Measurements from ENCODE around the gene MT1G.

The MT1G gene

DNA sequence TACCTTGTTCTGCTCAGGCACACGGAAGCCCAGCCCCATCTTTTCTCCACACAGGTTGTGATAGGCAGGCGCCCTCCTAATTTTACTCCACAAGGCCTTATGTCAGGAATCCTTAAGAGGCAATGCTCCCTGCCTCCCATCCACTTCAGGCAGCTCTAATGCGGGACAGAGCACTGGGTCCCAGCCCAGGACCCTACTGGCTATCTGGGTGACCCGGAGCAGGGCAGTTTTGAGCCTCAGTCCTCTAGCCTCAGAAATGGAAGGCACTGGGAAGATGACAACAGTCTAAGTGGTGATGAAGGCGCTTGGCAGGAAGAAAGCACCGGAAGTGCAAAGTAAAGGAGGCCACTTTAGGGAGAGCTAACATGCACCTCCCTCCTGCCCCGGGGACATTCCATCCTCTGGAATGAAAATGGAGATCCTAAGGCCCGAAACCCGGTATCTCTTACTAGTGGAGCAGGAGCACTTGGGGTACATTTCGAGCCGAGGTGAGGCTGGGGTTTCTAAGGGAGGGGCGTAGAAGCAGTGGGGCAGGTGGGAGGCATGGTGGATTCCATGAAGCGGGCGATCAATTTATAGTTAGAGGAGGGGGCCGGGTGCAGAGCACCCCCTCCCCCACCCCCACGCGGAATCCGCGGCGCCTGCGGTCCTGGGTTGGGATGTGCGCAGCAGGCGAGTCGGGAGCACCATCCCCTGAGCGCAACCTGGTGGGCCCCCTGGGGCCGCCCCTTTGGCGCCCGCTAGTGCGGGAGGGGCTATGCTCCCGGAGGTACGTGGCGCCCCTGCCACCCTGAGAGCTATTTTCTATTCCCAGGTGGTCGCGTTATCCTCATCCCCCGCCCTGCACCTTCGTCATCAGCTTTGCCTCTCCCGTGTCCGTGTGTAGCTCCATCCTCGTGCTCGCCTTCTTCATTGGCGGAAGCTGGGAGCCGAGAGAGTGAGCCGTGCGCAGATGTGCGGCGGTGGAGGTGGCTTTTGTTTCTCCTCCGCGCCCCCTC, 5.2 kb downstream of the MT1G start:
- no peak for DNase-seq

DNA sequence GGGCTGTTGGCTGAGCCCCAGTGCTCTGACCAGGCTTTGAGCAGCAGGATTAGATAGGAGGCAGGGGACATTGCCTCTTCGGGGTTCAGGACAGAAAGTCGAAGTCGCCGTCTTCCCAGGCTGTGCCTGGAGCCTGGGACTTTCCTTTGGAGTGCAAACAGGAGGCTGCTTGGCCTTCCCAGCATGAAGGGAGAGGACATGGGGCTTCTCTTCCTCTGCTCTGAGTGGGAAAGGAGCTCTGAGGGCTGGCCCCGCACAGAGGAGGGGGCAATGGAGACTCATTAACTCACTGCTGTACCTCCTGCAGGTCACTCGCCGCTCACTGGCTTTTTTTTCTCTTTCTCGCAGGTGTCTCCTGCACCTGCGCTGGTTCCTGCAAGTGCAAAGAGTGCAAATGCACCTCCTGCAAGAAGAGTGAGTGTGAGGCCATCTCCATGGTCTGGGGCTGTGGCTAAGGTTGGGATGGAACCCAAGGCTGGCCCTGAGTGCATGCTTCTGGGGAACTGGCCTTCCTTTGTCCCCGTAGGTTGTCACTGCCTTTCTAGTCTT, 9.5 kb downstream of the MT1G start:
- DNase-seq, result no peak

DNA sequence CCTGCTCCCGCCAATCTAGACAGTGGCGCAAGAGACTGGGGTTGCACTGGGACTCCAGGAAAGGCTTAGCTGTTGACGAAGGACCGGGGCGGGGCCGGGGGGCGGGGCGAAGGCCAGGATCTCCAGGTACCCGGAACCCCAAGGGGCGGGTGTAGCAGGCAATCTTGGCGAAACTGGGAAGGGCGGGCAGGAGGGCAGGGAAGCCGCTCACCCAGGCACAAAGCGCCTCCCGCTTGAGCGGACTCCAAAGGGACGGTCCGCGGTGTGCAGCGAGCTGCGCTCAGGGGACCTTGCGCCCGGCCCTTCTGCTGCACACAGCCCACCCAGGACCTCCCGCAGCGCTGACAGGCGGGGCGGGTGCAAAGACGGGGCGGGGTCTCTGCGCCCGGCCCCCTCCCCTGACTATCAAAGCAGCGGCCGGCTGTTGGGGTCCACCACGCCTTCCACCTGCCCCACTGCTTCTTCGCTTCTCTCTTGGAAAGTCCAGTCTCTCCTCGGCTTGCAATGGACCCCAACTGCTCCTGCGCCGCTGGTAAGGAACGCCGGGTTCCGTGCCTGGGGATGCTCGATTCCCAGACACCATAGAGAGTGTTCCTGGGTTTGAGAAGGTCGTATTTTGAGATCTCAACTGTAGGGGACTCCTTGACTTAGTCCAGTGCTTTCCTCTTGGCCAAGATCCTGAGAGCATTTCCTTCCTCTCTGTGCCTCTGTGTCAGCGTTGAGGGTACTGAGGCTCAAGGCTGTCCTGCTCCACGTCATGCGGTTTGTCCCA, 10.1 kb downstream of the MT1G start, which contains the start of gene MT1F:
TSS of gene MT1F (plus strand) at position 405 of the 772 bp plus-strand sequence. CDS start at position 505, 100 bp downstream.
- no peak for DNase-seq

DNA sequence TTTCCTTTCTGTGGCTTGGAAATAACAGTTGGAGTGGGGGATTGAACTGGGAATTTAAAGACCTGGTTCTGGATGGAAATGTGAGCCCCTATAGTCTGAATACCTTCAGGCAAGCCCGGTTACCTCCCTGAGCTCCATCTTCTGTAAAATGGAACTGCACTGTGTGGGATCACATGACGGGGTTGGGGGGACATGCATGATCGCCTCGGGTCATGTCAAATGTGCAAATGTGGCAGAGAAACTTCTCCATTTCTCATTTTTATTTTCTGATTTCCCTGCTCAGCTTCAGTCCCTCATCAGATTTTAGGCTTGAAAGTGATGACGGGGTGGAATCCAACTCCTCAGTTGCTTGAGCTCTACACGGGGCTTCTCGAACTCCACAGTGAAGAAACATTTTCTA, 14.6 kb downstream of the MT1G start:
- no peak for DNase-seq

DNA sequence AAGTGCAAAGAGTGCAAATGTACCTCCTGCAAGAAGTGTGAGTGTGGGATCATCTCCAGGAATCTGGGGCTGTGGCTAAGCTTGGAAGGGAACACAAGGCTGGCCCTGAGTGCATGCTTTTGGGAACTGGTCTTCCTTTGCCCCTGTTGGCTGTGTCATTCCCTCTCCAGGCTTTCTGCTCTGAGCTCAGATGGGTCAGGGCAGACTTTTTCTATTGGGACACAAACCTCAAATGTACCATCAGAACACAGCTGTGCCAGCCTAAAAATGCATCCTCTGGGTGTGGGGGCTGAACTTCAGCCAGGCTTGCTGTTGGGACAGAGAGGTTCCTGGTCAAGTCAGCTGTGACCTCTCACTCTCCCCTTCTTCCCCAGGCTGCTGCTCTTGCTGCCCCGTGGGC, 15.3 kb downstream of the MT1G start:
- no peak for DNase-seq

DNA sequence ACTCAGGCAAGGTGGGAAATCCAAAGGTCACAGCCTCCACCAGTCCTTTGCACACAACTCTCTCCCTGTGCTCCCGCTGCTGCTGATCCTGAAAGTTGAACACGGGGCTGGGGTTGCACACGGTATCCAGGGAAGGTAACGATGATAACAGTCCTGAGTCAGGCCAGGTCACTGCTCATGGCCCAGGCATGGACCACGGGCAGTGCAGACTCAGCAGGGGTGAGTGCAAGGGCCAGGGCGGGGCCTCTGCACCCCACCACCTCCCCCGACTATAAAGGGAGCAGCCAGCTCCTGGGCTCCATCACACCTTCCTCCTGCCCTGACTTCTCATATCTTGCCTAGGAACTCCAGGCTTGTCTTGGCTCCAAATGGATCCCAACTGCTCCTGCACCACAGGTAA, 16.3 kb downstream of the MT1G start, which contains the start of gene MT1B:
TSS of gene MT1B (plus strand) at position 301 of the 400 bp plus-strand sequence. CDS start at position 369, 68 bp downstream.
- no peak for DNase-seq

DNA sequence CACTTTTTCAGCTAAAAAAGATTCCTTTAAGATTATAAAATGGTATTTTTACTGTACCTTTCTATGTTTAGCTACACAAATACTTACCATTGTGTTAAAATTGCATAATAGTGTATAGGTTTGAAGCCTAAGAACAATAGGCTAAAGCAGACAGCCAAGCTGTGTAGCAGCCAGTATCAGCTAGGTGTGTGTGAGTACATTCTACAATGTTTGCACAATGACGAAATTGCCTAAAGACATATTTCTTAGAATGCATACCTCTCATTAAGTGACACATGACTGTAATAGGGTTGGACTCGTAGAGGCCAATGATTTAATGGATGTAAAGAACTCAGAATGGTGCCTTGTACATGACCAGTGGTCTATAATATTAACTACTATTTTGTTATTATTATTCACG, 18.0 kb downstream of the MT1G start:
- DNase-seq, result no peak

DNA sequence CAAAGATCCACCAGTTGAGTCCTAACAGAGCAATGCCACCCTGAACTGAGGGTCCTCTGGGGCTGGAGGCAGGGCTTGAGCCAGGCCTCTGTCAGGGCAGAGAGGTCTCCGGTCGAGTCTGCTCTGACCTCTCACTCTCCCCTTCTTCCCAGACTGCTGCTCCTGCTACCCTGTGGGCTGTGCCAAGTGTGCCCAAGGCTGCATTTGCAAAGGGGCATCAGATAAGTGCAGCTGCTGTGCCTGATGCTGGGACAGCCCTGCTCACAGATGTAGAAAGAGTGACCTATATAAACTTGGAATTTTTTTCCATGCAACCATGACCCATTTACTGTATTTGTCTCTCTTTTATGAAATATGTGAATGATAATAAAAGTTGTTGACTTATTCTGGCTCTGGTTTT, 18.6 kb downstream of the MT1G start:
- no peak for DNase-seq

DNA sequence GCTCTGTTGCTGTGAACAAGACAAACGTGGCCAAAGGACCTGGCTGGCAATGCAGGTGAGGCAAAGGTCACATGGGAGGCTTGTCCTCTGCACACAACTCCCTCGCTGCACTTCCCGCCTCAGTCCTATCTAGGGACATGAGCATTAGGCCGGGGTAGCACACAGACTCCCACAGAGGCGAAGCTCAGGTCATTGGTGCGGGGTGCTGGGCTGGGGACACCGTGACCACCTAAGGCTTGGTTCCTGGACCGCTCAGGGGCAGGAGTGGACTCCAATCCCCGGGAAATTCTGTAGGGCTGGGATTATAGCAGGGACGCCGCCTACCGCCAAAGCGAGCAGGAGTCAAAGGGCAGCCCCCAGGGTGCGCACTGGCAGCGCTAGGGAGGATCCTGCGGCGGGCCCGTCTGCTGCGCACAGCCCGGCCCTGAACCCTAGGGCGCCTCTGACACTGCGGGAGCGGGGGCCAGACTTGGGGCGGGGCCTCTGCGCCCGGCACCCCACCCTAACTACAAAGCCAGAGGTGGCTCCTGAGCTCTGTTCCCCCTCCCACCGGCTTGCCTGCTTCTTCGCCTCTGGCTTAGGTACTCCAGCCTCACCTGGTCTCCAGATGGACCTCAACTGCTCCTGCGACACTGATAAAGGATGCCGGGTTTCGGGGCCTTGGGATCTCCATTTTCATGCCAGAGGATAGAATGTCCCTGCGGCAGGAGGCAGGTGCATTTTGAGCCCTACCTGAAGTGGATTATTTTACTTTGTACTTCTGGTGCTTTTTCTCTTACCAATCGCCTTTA, 20.0 kb downstream of the MT1G start:
- DNase-seq, result no peak

DNA sequence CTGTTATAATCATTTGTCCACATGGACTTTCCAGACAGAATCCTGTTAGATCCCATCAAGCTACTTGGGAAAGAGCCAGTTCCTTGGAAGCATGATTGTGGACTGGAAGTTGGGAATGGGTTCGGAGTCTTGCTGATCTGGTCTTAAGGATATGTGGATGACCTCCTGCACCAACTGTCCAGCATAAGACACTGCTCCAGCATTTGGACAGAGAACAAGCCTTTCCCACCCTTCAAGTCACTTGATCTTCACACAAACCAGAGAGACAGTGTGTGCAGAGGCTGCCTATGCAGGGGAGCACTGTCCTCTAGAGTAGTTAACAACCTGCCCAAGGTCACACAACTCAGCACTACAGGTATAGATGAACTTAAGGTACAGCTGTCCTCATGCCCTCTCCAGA, 22.0 kb downstream of the MT1G start:
- no peak for DNase-seq

DNA sequence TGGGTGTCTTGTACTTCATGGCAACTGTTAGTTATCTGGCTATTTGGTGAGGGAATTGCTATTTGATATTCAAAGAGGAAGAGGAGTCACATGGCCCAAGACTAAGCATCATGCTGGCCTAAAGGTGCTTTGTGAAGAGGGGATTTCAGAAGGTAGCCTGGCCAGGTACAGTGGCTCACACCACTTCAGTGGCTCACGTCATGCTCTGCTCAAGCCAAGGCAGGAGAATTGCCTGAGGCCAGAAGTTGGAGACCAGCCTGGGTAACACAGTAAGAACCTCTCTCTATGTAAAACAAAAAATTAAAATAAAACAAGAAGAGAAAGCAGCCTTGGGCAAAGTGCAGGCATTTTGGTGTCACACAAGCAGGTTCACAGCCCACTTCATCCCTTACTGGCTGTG, 22.6 kb downstream of the MT1G start:
- DNase-seq, result no peak

DNA sequence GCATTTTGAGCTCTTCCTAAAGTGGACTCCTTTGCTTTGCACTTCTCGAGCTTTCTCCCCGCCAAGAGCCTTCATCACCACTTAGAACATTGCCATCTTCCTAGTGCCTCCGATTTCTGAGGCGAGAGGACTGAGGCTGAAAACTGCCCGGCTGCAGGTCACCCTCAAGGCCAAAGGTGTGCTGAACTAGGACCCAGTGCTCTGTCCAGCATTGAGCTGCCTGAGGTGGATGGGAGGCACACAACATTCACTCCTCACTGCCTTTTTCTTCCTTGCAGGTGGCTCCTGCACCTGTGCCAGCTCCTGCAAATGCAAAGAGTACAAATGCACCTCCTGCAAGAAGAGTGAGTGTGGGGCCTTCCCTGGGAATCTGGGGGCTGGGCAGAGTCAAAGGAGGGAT, 24.0 kb downstream of the MT1G start:
- DNase-seq, result no peak

DNA sequence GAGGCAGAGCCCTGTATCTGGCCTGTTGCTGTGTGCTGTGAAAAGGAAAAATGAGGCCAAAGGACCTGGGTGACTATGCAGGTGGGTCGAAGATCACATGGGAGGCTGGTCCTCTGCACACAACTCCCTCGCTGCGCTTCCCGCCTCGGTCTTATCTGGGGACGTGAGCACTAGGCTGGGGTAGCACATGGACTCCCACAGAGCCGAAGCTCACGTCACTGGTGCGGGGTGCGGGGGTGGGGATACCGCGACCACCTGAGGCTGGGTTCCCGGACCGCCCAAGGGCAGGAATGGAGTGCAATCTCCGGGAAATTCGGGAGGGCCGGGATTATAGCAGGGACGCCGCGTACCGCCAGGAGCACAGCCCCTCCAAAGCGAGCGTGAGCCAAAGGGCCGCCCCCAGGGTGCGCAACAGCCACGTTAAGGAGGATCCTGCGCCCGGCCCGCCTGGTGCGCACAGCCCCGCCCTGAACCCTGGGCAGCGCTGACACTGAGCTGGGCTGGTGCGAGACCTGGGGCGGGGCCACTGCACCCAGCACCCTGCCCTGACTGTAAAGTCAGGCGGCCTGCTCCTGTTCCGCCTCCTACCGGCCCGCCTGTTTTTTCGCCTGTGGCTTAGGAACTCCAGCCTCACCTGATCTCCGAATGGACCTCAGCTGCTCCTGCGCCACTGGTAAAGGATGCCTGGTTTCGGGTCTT, 24.6 kb downstream of the MT1G start:
- no peak for DNase-seq

DNA sequence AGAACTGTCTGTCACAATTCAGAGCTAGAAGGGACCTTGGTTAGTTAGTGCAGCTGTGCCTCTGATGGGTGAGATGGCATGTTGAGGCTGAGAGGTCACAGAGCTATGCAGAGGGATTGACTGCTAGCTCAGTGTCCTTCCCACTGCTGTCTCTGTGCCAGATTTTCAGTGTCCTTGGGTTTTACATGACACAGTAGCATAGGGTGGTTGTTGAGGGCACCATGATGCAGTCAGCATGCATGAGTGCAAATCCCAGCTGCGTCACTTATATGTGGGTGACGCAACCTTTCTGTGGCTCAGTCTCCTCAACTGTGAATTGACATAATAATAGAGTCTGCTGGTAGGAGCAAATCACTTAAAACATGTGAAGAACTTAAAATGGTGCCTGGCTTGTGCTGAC, 26.7 kb downstream of the MT1G start:
- DNase-seq, result no peak

DNA sequence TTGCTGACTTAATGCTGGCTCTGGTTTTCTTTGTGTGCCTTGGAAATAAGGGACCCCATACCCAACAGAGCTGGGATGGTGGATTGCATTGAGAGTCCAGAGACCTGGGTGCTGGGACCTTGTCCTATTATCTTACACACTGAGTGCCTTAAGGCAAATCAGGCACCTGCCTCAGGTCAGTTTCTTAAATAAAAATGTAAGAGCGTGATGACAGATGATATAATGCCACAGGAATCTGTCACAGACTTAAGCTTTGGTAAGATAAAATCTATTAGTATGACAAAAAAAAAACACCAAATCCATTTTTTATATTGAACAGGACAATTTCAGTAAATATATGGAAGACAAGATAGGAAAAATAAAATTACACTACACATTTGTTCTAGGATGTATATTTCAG, 27.8 kb downstream of the MT1G start:
- DNase-seq, result no peak

DNA sequence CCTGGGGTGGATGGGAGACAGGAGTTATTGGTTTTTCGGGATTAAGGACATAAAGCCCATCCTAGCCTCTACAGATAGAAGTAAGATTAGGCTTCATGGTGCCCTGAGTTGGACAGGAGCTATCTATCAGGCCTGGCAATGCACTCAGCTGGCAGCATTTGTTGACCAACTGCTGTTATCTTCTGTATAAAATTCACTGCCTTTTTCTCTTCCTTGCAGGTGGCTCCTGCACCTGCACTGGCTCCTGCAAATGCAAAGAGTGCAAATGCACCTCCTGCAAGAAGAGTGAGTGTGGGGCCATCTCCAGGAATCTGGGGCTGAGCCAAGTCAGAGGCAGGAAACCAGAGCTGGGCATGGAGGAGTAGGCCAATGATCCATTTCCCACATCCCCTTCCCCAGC, 28.8 kb downstream of the MT1G start:
- DNase-seq, result no peak

DNA sequence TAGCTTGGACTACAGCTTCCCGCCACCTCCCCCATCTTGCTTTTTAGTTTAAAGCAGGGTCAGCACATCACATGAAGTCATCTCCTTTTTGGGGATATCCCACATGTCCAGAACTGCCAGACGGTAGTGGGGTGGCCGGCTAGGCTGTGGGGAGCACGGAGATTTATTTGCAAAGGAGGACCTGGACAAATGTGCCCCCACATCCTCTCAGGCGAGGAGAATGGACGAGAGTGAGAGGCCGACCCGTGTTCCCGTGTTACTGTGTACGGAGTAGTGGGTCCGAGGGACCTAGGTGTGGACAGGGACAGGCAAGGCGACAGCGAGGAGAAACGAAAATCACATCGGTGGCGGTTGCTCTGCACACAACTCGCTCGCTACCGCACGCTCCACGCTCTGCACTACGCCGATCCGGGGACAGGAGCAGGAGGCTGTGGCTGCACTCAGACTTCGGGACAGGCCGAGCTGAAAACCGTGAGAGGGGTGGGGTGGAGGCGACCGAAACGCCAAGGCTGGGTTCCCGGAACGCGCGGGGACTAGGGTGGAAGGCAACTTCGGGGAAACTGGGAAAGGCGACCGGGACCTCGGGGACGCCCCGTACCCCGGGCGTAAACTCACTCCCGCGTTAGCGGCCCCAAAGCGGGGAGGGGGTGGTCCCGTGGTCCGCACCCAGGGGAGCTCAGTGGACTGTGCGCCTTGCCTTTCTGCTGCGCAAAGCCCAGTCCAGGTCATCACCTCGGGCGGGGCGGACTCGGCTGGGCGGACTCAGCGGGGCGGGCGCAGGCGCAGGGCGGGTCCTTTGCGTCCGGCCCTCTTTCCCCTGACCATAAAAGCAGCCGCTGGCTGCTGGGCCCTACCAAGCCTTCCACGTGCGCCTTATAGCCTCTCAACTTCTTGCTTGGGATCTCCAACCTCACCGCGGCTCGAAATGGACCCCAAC, 29.8 kb downstream of the MT1G start, which contains the start of gene MT1A:
TSS of gene MT1A (plus strand) at position 853 of the 937 bp plus-strand sequence. CDS start at position 926, 73 bp downstream.
- DNase-seq, result no peak

DNA sequence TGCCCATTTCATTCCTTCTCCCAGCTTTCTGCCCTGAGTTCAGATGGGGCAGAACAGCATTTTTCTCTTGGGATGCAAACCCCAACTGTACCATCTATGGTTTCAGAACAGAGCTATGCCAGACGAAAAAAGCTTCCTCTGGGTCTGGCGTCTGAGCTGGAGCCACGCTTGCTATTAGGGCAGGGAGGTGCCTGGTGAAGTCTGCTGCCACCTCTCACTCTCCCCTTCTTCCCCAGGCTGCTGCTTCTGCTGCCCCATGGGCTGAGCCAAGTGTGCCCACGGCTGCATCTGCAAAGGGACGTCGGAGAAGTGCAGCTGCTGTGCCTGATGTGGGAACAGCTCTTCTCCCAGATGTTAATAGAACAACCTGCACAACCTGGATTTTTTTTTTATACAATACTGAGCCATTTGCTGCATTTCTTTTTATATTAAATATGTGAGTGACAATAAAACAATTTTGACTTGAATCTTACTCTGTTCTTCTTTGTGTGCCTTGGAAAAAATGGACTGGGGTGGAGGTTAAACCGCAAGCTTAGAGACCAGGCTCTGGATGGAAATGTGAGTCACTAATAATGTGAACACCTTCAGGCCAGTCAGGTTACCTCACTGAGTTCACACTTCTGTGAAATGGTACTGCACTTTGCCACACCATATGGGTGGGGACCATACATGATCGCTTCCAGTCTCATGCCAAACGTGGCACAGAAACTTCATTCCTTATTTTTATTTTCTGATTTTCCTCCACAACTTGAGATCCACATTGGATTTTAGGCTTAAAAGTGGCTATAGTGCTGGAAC, 31.1 kb downstream of the MT1G start:
- no peak for DNase-seq

DNA sequence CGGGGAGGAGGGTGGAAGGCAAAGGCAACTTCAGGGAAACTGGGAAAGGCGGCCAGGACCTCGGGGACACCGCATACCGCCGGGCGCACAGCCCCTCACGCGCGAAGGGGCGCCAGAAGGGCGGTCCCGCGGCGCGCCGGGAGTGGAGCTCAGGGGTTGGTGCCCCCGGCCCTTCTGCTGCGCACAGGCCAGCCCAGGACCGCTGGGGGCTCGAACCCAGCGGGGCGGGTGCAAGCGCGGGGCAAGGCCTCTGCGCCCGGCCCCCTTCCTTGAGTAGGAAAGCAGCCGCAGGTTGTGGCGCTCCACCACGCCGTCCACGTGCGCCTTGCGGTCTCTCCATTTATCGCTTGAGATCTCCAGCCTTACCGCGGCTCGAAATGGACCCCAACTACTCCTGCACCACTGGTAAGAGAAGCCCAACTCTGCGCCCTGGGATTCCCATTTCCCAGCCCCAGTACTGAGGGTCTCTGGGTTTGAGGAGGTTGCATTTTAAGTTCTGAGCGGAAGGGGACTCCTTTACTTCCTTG, 32.4 kb downstream of the MT1G start:
- no peak for DNase-seq
